GM23338 (cell line): ENCODE measurements around the gene RAB37.

ENCODE experiments used
- CREB1 ChIP-seq: fragments of 250-450 bp; sonication (Bioruptor Pico); IDR thresholded peaks from 2 replicates; pipeline ENCODE4 v1.5.0; 2020; ENCODE audit warnings: low read depth, mild to moderate bottlenecking, moderate library complexity
- ETS1 ChIP-seq: IDR thresholded peaks from 2 replicates; pipeline ENCODE4 v1.6.1; 2016; ENCODE audit warnings: antibody characterized with exemption
- EZH2 ChIP-seq: fragments of 200-600 bp; sonication (generic); IDR thresholded peaks from one replicate; pipeline ENCODE4 v1.8.0; 2017; ENCODE audit warnings: antibody characterized with exemption, mild to moderate bottlenecking, low read depth; ENCODE audit not compliant: unreplicated experiment
- EZH2phosphoT487 ChIP-seq: fragments of 200-600 bp; sonication (generic); IDR thresholded peaks from one replicate; pipeline ENCODE4 v1.8.1; 2018; ENCODE audit warnings: antibody characterized with exemption; ENCODE audit not compliant: unreplicated experiment
- POLR2AphosphoS5 ChIP-seq: IDR thresholded peaks from 2 replicates; pipeline ENCODE4 v1.6.1; 2016; ENCODE audit warnings: antibody characterized with exemption, low read depth
- TF ChIP-seq, protein P1 (sequence below), 2 experiments: fragments of 200-600 bp in 1 of 2; sonication (generic) in 1 of 2; conservative IDR thresholded peaks; 2 replicates each; pipeline versions ENCODE4 v1.5.1 to v1.6.1; 2016 to 2017; ENCODE audit warnings: antibody characterized with exemption in 2 of 2, low read depth in 2 of 2, mild to moderate bottlenecking in 2 of 2, moderate library complexity in 1 of 2
- TF ChIP-seq, protein P2 (sequence below): fragments of 250-450 bp; sonication (Bioruptor Pico); IDR thresholded peaks from 2 replicates; pipeline ENCODE4 v1.5.0; 2020; ENCODE audit warnings: mild to moderate bottlenecking, moderate library complexity

DNA sequence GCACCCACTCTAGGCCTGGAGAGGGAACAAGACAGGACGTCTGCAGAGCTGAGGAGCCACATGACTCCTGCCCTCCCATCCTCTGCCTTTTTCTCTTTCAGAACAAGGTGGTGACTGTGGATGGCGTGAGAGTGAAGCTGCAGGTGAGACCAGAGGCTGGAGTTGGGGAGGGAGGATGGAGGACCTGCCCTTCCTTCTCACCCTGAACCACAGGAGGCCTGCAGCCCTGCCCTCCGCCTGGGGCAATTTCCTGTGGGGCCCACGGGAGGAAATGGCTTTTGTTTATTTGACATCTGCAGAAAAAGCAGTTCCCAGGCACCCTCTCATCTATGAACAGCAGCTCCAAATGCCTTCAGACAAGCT lies 5.1 kb downstream of the RAB37 start:
- TF ChIP-seq, protein P1, sequence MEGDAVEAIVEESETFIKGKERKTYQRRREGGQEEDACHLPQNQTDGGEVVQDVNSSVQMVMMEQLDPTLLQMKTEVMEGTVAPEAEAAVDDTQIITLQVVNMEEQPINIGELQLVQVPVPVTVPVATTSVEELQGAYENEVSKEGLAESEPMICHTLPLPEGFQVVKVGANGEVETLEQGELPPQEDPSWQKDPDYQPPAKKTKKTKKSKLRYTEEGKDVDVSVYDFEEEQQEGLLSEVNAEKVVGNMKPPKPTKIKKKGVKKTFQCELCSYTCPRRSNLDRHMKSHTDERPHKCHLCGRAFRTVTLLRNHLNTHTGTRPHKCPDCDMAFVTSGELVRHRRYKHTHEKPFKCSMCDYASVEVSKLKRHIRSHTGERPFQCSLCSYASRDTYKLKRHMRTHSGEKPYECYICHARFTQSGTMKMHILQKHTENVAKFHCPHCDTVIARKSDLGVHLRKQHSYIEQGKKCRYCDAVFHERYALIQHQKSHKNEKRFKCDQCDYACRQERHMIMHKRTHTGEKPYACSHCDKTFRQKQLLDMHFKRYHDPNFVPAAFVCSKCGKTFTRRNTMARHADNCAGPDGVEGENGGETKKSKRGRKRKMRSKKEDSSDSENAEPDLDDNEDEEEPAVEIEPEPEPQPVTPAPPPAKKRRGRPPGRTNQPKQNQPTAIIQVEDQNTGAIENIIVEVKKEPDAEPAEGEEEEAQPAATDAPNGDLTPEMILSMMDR (conservative IDR thresholded peaks at IDR 0.05; ENCODE audit: low read depth in 2 of 2): no peak
- no peak for TF ChIP-seq CREB1 (CRISPR knock-in tag)
- TF ChIP-seq EZH2: no peak
- TF ChIP-seq EZH2phosphoT487: no peak
- TF ChIP-seq, protein P2, sequence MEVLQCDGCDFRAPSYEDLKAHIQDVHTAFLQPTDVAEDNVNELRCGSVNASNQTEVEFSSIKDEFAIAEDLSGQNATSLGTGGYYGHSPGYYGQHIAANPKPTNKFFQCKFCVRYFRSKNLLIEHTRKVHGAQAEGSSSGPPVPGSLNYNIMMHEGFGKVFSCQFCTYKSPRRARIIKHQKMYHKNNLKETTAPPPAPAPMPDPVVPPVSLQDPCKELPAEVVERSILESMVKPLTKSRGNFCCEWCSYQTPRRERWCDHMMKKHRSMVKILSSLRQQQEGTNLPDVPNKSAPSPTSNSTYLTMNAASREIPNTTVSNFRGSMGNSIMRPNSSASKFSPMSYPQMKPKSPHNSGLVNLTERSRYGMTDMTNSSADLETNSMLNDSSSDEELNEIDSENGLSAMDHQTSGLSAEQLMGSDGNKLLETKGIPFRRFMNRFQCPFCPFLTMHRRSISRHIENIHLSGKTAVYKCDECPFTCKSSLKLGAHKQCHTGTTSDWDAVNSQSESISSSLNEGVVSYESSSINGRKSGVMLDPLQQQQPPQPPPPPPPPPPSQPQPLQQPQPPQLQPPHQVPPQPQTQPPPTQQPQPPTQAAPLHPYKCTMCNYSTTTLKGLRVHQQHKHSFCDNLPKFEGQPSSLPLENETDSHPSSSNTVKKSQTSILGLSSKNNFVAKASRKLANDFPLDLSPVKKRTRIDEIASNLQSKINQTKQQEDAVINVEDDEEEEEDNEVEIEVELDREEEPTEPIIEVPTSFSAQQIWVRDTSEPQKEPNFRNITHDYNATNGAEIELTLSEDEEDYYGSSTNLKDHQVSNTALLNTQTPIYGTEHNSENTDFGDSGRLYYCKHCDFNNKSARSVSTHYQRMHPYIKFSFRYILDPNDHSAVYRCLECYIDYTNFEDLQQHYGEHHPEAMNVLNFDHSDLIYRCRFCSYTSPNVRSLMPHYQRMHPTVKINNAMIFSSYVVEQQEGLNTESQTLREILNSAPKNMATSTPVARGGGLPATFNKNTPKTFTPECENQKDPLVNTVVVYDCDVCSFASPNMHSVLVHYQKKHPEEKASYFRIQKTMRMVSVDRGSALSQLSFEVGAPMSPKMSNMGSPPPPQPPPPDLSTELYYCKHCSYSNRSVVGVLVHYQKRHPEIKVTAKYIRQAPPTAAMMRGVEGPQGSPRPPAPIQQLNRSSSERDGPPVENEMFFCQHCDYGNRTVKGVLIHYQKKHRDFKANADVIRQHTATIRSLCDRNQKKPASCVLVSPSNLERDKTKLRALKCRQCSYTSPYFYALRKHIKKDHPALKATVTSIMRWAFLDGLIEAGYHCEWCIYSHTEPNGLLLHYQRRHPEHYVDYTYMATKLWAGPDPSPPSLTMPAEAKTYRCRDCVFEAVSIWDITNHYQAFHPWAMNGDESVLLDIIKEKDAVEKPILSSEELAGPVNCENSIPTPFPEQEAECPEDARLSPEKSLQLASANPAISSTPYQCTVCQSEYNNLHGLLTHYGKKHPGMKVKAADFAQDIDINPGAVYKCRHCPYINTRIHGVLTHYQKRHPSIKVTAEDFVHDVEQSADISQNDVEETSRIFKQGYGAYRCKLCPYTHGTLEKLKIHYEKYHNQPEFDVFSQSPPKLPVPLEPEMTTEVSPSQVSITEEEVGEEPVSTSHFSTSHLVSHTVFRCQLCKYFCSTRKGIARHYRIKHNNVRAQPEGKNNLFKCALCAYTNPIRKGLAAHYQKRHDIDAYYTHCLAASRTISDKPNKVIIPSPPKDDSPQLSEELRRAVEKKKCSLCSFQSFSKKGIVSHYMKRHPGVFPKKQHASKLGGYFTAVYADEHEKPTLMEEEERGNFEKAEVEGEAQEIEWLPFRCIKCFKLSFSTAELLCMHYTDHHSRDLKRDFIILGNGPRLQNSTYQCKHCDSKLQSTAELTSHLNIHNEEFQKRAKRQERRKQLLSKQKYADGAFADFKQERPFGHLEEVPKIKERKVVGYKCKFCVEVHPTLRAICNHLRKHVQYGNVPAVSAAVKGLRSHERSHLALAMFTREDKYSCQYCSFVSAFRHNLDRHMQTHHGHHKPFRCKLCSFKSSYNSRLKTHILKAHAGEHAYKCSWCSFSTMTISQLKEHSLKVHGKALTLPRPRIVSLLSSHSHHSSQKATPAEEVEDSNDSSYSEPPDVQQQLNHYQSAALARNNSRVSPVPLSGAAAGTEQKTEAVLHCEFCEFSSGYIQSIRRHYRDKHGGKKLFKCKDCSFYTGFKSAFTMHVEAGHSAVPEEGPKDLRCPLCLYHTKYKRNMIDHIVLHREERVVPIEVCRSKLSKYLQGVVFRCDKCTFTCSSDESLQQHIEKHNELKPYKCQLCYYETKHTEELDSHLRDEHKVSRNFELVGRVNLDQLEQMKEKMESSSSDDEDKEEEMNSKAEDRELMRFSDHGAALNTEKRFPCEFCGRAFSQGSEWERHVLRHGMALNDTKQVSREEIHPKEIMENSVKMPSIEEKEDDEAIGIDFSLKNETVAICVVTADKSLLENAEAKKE: no peak
- 0 out of 2 replicates have a peak, but pooled peaks have one; percentile 17 for TF ChIP-seq ETS1
- TF ChIP-seq POLR2AphosphoS5: no peak
